Peyer's patch (tissue), 4 donors: ENCODE measurements around the gene TNRC6A.

Source experiments
- POLR2A ChIP-seq, 2 donors: fragments of 450-650 bp; IDR thresholded peaks; one replicate each; pipeline ENCODE4 v1.5.1; 2017; ENCODE audit warnings: antibody characterized with exemption in 2 of 2, mild to moderate bottlenecking in 2 of 2, moderate library complexity in 2 of 2
- TF ChIP-seq, protein P1 (sequence below), 6 experiments: fragments of 450-650 bp in 4 of 6; fragments of 200-600 bp in 2 of 6; sonication (generic) in 1 of 6; IDR thresholded peaks; one replicate each; pipeline ENCODE4 v1.5.1; 2017 to 2019; ENCODE audit warnings: antibody characterized with exemption in 6 of 6, mild to moderate bottlenecking in 3 of 6, moderate library complexity in 1 of 6

DNA sequence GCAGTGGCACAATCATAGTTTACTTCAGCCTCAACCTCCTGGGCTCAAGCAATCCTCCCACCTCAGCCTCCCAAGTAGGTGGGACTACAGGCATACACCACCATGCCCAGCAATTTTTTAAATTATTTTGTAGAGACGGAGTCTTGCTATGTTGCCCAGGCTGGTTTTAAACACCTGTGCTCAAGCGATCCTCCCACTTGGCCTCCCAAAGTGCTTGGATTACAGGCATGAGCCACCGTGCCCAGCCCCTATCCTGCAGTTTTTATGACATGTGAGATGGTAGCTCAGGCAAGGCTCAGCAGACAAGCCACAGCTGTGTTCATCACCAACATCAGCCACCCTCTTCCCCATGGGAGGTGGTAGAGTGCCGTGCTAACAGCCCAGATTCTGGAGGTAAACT lies 46.2 kb upstream of the TNRC6A start:
- TF ChIP-seq, protein P1, sequence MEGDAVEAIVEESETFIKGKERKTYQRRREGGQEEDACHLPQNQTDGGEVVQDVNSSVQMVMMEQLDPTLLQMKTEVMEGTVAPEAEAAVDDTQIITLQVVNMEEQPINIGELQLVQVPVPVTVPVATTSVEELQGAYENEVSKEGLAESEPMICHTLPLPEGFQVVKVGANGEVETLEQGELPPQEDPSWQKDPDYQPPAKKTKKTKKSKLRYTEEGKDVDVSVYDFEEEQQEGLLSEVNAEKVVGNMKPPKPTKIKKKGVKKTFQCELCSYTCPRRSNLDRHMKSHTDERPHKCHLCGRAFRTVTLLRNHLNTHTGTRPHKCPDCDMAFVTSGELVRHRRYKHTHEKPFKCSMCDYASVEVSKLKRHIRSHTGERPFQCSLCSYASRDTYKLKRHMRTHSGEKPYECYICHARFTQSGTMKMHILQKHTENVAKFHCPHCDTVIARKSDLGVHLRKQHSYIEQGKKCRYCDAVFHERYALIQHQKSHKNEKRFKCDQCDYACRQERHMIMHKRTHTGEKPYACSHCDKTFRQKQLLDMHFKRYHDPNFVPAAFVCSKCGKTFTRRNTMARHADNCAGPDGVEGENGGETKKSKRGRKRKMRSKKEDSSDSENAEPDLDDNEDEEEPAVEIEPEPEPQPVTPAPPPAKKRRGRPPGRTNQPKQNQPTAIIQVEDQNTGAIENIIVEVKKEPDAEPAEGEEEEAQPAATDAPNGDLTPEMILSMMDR (IDR thresholded peaks at IDR 0.05), result no peak
- no peak for TF ChIP-seq POLR2A (IDR thresholded peaks at IDR 0.05)
